HG03064 (cell line): ENCODE results near the gene MACROD2.
"Not testable (repeated sequence)": the region's sequence is repeated elsewhere in the genome, so short reads cannot be mapped to it uniquely, and the experiment has no call there.

Source experiments
- ATAC-seq: cut with Tn5 transposase; IDR thresholded peaks from one replicate; pipeline ENCODE4 v1.9.1; 2021; ENCODE audit warnings: low read depth; ENCODE audit not compliant: unreplicated experiment

Gene MACROD2

GRCh38 chr20:15949391-15949790 is 1954.1 kb downstream of the MACROD2 start:
- no peak for ATAC-seq

- no peak for ATAC-seq
Observed at GRCh38 chr20:15951658-15952057, 1956.3 kb downstream of the MACROD2 start.

GRCh38 chr20:15958142-15958541 is 1962.8 kb downstream of the MACROD2 start:
- ATAC-seq = no peak

GRCh38 chr20:15965165-15965564 is 1969.8 kb downstream of the MACROD2 start:
- ATAC-seq = no peak

GRCh38 chr20:15967334-15967733 is 1972.0 kb downstream of the MACROD2 start:
- no peak for ATAC-seq

- ATAC-seq = no peak
Observed at GRCh38 chr20:15976047-15976736, 1980.9 kb downstream of the MACROD2 start.

GRCh38 chr20:15977026-15977425 is 1981.7 kb downstream of the MACROD2 start:
- ATAC-seq = no peak

- no peak for ATAC-seq
Observed at GRCh38 chr20:15977758-15978157, 1982.4 kb downstream of the MACROD2 start.

- ATAC-seq = not testable (repeated sequence)
Observed at GRCh38 chr20:15985494-15986368, 1990.4 kb downstream of the MACROD2 start.

- peak; percentile 95 for ATAC-seq
Observed at GRCh38 chr20:15986690-15987089, 1991.4 kb downstream of the MACROD2 start.

- no peak for ATAC-seq
Observed at GRCh38 chr20:15991279-15991678, 1996.0 kb downstream of the MACROD2 start.

GRCh38 chr20:15992564-15992963 is 1997.2 kb downstream of the MACROD2 start:
- ATAC-seq = no peak

GRCh38 chr20:16000112-16000511 is 2004.8 kb downstream of the MACROD2 start:
- ATAC-seq = no peak

- ATAC-seq = no peak
Observed at GRCh38 chr20:16001286-16001685, 2006.0 kb downstream of the MACROD2 start.

GRCh38 chr20:16003310-16003709 is 2008.0 kb downstream of the MACROD2 start:
- no peak for ATAC-seq

- ATAC-seq = no peak
Observed at GRCh38 chr20:16004108-16004854, 2009.0 kb downstream of the MACROD2 start.

- ATAC-seq = no peak
Observed at GRCh38 chr20:16005021-16005914, 2010.0 kb downstream of the MACROD2 start.

GRCh38 chr20:16005915-16006493 is 2010.7 kb downstream of the MACROD2 start:
- ATAC-seq = no peak

GRCh38 chr20:16007164-16007563 is 2011.8 kb downstream of the MACROD2 start:
- ATAC-seq = peak; percentile 96

GRCh38 chr20:16007962-16008361 is 2012.6 kb downstream of the MACROD2 start:
- no peak for ATAC-seq
